ENCODE measurements around the gene LHFPL4. TPM values are rescaled to one million over a fixed set of nuclear protein-coding genes. Genes with fewer than 3 reads are reported as not detected.
A peak's percentile ranks its signal among the peaks of the same experiment; 100 is the strongest.
"Not testable (repeated sequence)": the region's sequence is repeated elsewhere in the genome, so short reads cannot be mapped to it uniquely, and the experiment has no call there.

The LHFPL4 gene
- polyA plus RNA-seq: 1.1 TPM
- long read RNA-seq, donor 1: 0 reads
- long read RNA-seq, donor 2: 0 reads
- long read RNA-seq, donor 3: 0 reads
- long read RNA-seq, donor 4: 0 reads
- long read RNA-seq, donor 5: 0 reads
- long read RNA-seq, donor 6: 0 reads
- long read RNA-seq, donor 7: 0 reads
- long read RNA-seq, donor 8: 0 reads
- long read RNA-seq, donor 9: 0 reads
- long read RNA-seq, donor 10: 0 reads
- long read RNA-seq, donor 11: 0 reads

- Histone ChIP-seq H3K9me3 (ENCODE audit: control insufficient read depth, low read depth, low read length) (peaks cover 2% of the 10 kb centered on the region), H3K27ac (ENCODE audit: low read length) (no peak within 1 kb of the TSS), H3K4me3 (ENCODE audit: low read length) (no peak within 1 kb of the TSS), H3K4me1 (ENCODE audit: control insufficient read depth, insufficient read depth, low read length) (no peaks in the 10 kb centered on the region), H3K27me3 (ENCODE audit: control insufficient read depth, insufficient read depth, low read length) (peaks cover 32% of the 10 kb centered on the region), H3K36me3 (ENCODE audit: control insufficient read depth, insufficient read depth, low read length) (no peaks in the 10 kb centered on the region)
- DNase-seq: no peak
- WGBS (ENCODE audit: insufficient coverage, low lambda C conversion rate): no CpG with 5 or more reads among the region's 75 CpGs
Observed at GRCh38 chr3:9553021-9553947, at the start of gene LHFPL4. LHFPL4 (minus strand) TSS chr3:9553822; CDS start chr3:9552679, 1,143 bp downstream.

- WGBS (ENCODE audit: insufficient coverage, low lambda C conversion rate): no CpG with 5 or more reads among the region's 4 CpGs
- Histone ChIP-seq H3K36me3 (ENCODE audit: control insufficient read depth, insufficient read depth, low read length) (no peaks in the 10 kb centered on the region), H3K4me1 (ENCODE audit: control insufficient read depth, insufficient read depth, low read length) (no peaks in the 10 kb centered on the region), H3K4me3 (ENCODE audit: low read length) (no peak overlapping the region), H3K27ac (ENCODE audit: low read length) (no peak overlapping the region), H3K27me3 (ENCODE audit: control insufficient read depth, insufficient read depth, low read length) (peaks cover 7% of the 10 kb centered on the region), H3K9me3 (ENCODE audit: control insufficient read depth, low read depth, low read length) (no peaks in the 10 kb centered on the region)
- no peak for DNase-seq
Observed at GRCh38 chr3:9602620-9603019, 49.0 kb upstream of the LHFPL4 start.

GRCh38 chr3:9601006-9601581, 47.5 kb upstream of the LHFPL4 start:
- not testable (repeated sequence) for H3K27ac ChIP-seq (ENCODE audit: low read length); H3K36me3 ChIP-seq (ENCODE audit: control insufficient read depth, insufficient read depth, low read length); H3K4me1 ChIP-seq (ENCODE audit: control insufficient read depth, insufficient read depth, low read length); H3K9me3 ChIP-seq (ENCODE audit: control insufficient read depth, low read depth, low read length); H3K4me3 ChIP-seq (ENCODE audit: low read length); H3K27me3 ChIP-seq (ENCODE audit: control insufficient read depth, insufficient read depth, low read length); DNase-seq
- no CpG with 5 or more reads among the region's 24 CpGs for WGBS (ENCODE audit: insufficient coverage, low lambda C conversion rate)

- peak; percentile 16 to 37 for DNase-seq
- Histone ChIP-seq H3K4me1 (ENCODE audit: control insufficient read depth, insufficient read depth, low read length) (no peaks in the 10 kb centered on the region), H3K36me3 (ENCODE audit: control insufficient read depth, insufficient read depth, low read length) (no peaks in the 10 kb centered on the region), H3K27me3 (ENCODE audit: control insufficient read depth, insufficient read depth, low read length) (peaks cover 7% of the 10 kb centered on the region), H3K9me3 (ENCODE audit: control insufficient read depth, low read depth, low read length) (no peaks in the 10 kb centered on the region), H3K4me3 (ENCODE audit: low read length) (no peak overlapping the region), H3K27ac (ENCODE audit: low read length) (no peak overlapping the region)
- WGBS (ENCODE audit: insufficient coverage, low lambda C conversion rate): no CpG with 5 or more reads among the region's 42 CpGs
Observed at GRCh38 chr3:9600597-9600996, 47.0 kb upstream of the LHFPL4 start.

- Histone ChIP-seq H3K9me3 (ENCODE audit: control insufficient read depth, low read depth, low read length) (no peaks in the 10 kb centered on the region), H3K36me3 (ENCODE audit: control insufficient read depth, insufficient read depth, low read length) (no peaks in the 10 kb centered on the region), H3K27ac (ENCODE audit: low read length) (no peak overlapping the region), H3K4me1 (ENCODE audit: control insufficient read depth, insufficient read depth, low read length) (no peaks in the 10 kb centered on the region), H3K4me3 (ENCODE audit: low read length) (no peak overlapping the region), H3K27me3 (ENCODE audit: control insufficient read depth, insufficient read depth, low read length) (peaks cover 7% of the 10 kb centered on the region)
- WGBS (ENCODE audit: insufficient coverage, low lambda C conversion rate): no CpG with 5 or more reads among the region's 7 CpGs
- no peak for DNase-seq
Observed at GRCh38 chr3:9598783-9599387, 45.3 kb upstream of the LHFPL4 start.

GRCh38 chr3:9595877-9596276, 42.3 kb upstream of the LHFPL4 start:
- no peak overlapping the region for H3K27ac ChIP-seq (ENCODE audit: low read length)

GRCh38 chr3:9591781-9592180, 38.2 kb upstream of the LHFPL4 start:
- H3K36me3 ChIP-seq (ENCODE audit: control insufficient read depth, insufficient read depth, low read length); H3K9me3 ChIP-seq (ENCODE audit: control insufficient read depth, low read depth, low read length); H3K4me1 ChIP-seq (ENCODE audit: control insufficient read depth, insufficient read depth, low read length); H3K27me3 ChIP-seq (ENCODE audit: control insufficient read depth, insufficient read depth, low read length); DNase-seq; H3K4me3 ChIP-seq (ENCODE audit: low read length); H3K27ac ChIP-seq (ENCODE audit: low read length): not testable (repeated sequence)
- WGBS (ENCODE audit: insufficient coverage, low lambda C conversion rate): no CpG with 5 or more reads among the region's 28 CpGs

More at GRCh38 chr3:9595877-9596276, 42.3 kb upstream of the LHFPL4 start:
- H3K9me3 ChIP-seq (ENCODE audit: control insufficient read depth, low read depth, low read length): no peaks in the 10 kb centered on the region
- no peak for DNase-seq
- no peak overlapping the region for H3K4me3 ChIP-seq (ENCODE audit: low read length)
- H3K36me3 ChIP-seq (ENCODE audit: control insufficient read depth, insufficient read depth, low read length): no peaks in the 10 kb centered on the region
- no peaks in the 10 kb centered on the region for H3K4me1 ChIP-seq (ENCODE audit: control insufficient read depth, insufficient read depth, low read length)
- H3K27me3 ChIP-seq (ENCODE audit: control insufficient read depth, insufficient read depth, low read length): peaks cover 2% of the 10 kb centered on the region

- Histone ChIP-seq H3K36me3 (ENCODE audit: control insufficient read depth, insufficient read depth, low read length) (no peaks in the 10 kb centered on the region), H3K27me3 (ENCODE audit: control insufficient read depth, insufficient read depth, low read length) (no peaks in the 10 kb centered on the region), H3K4me1 (ENCODE audit: control insufficient read depth, insufficient read depth, low read length) (no peaks in the 10 kb centered on the region), H3K27ac (ENCODE audit: low read length) (no peak overlapping the region), H3K4me3 (ENCODE audit: low read length) (no peak overlapping the region), H3K9me3 (ENCODE audit: control insufficient read depth, low read depth, low read length) (no peaks in the 10 kb centered on the region)
- WGBS (ENCODE audit: insufficient coverage, low lambda C conversion rate): 80% methylated on average over 3 of the region's 8 CpGs
- no peak for DNase-seq
Observed at GRCh38 chr3:9590282-9590791, 36.7 kb upstream of the LHFPL4 start.

GRCh38 chr3:9583792-9584191, 30.2 kb upstream of the LHFPL4 start:
- no CpG with 5 or more reads among the region's 1 CpG for WGBS (ENCODE audit: insufficient coverage, low lambda C conversion rate)
- no peaks in the 10 kb centered on the region for H3K27me3 ChIP-seq (ENCODE audit: control insufficient read depth, insufficient read depth, low read length)
- H3K4me3 ChIP-seq (ENCODE audit: low read length): no peak overlapping the region
- H3K9me3 ChIP-seq (ENCODE audit: control insufficient read depth, low read depth, low read length): peaks cover 4% of the 10 kb centered on the region
- no peaks in the 10 kb centered on the region for H3K36me3 ChIP-seq (ENCODE audit: control insufficient read depth, insufficient read depth, low read length)
- no peaks in the 10 kb centered on the region for H3K4me1 ChIP-seq (ENCODE audit: control insufficient read depth, insufficient read depth, low read length)
- H3K27ac ChIP-seq (ENCODE audit: low read length): no peak overlapping the region
- no peak for DNase-seq

GRCh38 chr3:9583371-9583770, 29.7 kb upstream of the LHFPL4 start:
- WGBS (ENCODE audit: insufficient coverage, low lambda C conversion rate): no CpG with 5 or more reads among the region's 3 CpGs
- Histone ChIP-seq H3K4me1 (ENCODE audit: control insufficient read depth, insufficient read depth, low read length) (no peaks in the 10 kb centered on the region), H3K27ac (ENCODE audit: low read length) (no peak overlapping the region), H3K4me3 (ENCODE audit: low read length) (no peak overlapping the region), H3K27me3 (ENCODE audit: control insufficient read depth, insufficient read depth, low read length) (no peaks in the 10 kb centered on the region), H3K9me3 (ENCODE audit: control insufficient read depth, low read depth, low read length) (peaks cover 4% of the 10 kb centered on the region), H3K36me3 (ENCODE audit: control insufficient read depth, insufficient read depth, low read length) (no peaks in the 10 kb centered on the region)
- no peak for DNase-seq
